Measurements from ENCODE around the gene GPR137B.

Gene GPR137B

GRCh38 chr1:236112332-236112627 is 30.1 kb upstream of the GPR137B start:
- no peak for DNase-seq
- no peaks in the 10 kb centered on the region for H3K36me3 ChIP-seq
- no peaks in the 10 kb centered on the region; the same call in 1 of the 2 replicates for H3K9me3 ChIP-seq
- no peak for TF ChIP-seq CTCF (IDR thresholded peaks at IDR 0.05; ENCODE audit: low read depth, low read length)
- no peaks in the 10 kb centered on the region for H3K4me1 ChIP-seq
- no peaks in the 10 kb centered on the region for H3K27me3 ChIP-seq
- no peak overlapping the region for H3K4me3 ChIP-seq (ENCODE audit: low read depth, low read length)

GRCh38 chr1:236113324-236114032 is 28.9 kb upstream of the GPR137B start:
- DNase-seq: no peak
- Histone ChIP-seq H3K4me3 (ENCODE audit: low read depth, low read length) (no peak overlapping the region), H3K27me3 (no peaks in the 10 kb centered on the region), H3K36me3 (no peaks in the 10 kb centered on the region), H3K9me3 (no peaks in the 10 kb centered on the region; the same call in 1 of the 2 replicates), H3K4me1 (no peaks in the 10 kb centered on the region)
- no peak for TF ChIP-seq CTCF (IDR thresholded peaks at IDR 0.05; ENCODE audit: low read depth, low read length)

- no peak for TF ChIP-seq CTCF (IDR thresholded peaks at IDR 0.05; ENCODE audit: low read depth, low read length)
- no peak for DNase-seq
- Histone ChIP-seq H3K4me3 (ENCODE audit: low read depth, low read length) (no peak overlapping the region), H3K36me3 (no peaks in the 10 kb centered on the region), H3K4me1 (no peaks in the 10 kb centered on the region), H3K27me3 (no peaks in the 10 kb centered on the region), H3K9me3 (no peaks in the 10 kb centered on the region; the same call in 1 of the 2 replicates)
These were observed 28.1 kb upstream of the GPR137B start for GRCh38 chr1:236114076-236114747.

GRCh38 chr1:236117710-236118109 is 24.6 kb upstream of the GPR137B start:
- Histone ChIP-seq H3K27me3 (no peaks in the 10 kb centered on the region), H3K4me3 (ENCODE audit: low read depth, low read length) (no peak overlapping the region), H3K36me3 (no peaks in the 10 kb centered on the region), H3K9me3 (no peaks in the 10 kb centered on the region; the same call in 1 of the 2 replicates), H3K4me1 (no peaks in the 10 kb centered on the region)
- no peak for DNase-seq
- TF ChIP-seq CTCF (IDR thresholded peaks at IDR 0.05; ENCODE audit: low read depth, low read length): no peak

GRCh38 chr1:236119943-236120484 is 22.3 kb upstream of the GPR137B start:
- H3K4me3 ChIP-seq (ENCODE audit: low read depth, low read length): no peak overlapping the region
- no peak for DNase-seq
- no peak for TF ChIP-seq CTCF (IDR thresholded peaks at IDR 0.05; ENCODE audit: low read depth, low read length)
- H3K4me1 ChIP-seq: no peaks in the 10 kb centered on the region; the same call in 1 of the 2 replicates
- H3K36me3 ChIP-seq: no peaks in the 10 kb centered on the region
- no peaks in the 10 kb centered on the region; the same call in 1 of the 2 replicates for H3K27me3 ChIP-seq
- no peaks in the 10 kb centered on the region; the same call in 1 of the 2 replicates for H3K9me3 ChIP-seq

GRCh38 chr1:236120721-236121153 is 21.6 kb upstream of the GPR137B start:
- H3K9me3 ChIP-seq: no peaks in the 10 kb centered on the region; the same call in 1 of the 2 replicates
- no peaks in the 10 kb centered on the region for H3K36me3 ChIP-seq
- no peak overlapping the region for H3K4me3 ChIP-seq (ENCODE audit: low read depth, low read length)
- no peak for TF ChIP-seq CTCF (IDR thresholded peaks at IDR 0.05; ENCODE audit: low read depth, low read length)
- DNase-seq: no peak
- no peaks in the 10 kb centered on the region; the same call in 1 of the 2 replicates for H3K4me1 ChIP-seq
- no peaks in the 10 kb centered on the region; the same call in 1 of the 2 replicates for H3K27me3 ChIP-seq

Measured in BE2C (cell line).